ENCODE measurements around the gene HOXB6.

DNA sequence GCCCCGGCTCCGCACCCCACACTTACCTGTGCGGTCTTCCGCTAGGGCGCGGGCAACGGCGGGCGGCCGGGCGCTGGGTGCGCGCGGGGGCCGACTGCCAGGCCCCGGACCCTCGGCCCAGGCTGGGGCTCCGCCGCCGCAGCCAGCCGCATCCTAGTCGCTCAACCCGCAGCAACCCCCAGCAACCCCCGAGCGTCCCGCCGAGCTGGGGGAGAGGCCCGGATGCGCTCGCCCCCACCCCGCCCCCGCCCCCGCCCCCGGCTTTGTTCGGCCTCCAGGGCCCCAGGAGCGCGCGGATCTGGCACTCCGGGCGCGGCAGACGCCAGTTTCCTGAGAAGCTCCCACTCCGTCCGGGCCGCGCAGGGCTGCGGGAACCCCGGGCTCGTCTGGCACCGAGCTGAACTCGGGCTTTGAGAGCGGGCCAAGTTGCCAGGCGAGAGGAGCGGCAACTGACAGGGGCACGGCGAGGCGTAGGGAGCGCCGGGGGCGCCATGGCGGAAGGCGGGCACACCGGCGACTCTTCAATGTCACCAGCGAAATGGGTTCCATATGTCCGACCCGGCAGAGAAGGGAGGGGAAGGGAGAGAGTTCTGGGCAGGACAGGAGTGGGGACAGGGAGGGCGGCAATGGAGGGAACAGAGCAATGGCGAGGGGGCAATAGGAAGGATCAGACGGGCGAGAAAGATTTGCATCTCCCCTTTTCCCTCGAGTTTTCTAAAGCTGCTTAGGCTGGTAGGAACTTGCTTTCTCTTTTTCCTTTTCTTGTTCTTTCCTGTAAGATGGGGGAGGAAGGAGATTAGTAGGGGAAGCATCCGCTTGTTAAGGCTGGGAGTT is 40.4 kb downstream of the HOXB6 start:
- TF ChIP-seq, protein P1, sequence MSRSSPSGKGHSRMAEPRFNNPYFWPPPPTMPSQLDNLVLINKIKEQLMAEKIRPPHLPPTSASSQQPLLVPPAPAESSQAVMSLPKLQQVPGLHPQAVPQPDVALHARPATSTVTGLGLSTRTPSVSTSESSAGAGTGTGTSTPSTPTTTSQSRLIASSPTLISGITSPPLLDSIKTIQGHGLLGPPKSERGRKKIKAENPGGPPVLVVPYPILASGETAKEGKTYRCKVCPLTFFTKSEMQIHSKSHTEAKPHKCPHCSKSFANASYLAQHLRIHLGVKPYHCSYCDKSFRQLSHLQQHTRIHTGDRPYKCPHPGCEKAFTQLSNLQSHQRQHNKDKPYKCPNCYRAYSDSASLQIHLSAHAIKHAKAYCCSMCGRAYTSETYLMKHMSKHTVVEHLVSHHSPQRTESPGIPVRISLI (tag by site-specific recombination; IDR thresholded peaks at IDR 0.05): no peak
- TF ChIP-seq, protein P2, sequence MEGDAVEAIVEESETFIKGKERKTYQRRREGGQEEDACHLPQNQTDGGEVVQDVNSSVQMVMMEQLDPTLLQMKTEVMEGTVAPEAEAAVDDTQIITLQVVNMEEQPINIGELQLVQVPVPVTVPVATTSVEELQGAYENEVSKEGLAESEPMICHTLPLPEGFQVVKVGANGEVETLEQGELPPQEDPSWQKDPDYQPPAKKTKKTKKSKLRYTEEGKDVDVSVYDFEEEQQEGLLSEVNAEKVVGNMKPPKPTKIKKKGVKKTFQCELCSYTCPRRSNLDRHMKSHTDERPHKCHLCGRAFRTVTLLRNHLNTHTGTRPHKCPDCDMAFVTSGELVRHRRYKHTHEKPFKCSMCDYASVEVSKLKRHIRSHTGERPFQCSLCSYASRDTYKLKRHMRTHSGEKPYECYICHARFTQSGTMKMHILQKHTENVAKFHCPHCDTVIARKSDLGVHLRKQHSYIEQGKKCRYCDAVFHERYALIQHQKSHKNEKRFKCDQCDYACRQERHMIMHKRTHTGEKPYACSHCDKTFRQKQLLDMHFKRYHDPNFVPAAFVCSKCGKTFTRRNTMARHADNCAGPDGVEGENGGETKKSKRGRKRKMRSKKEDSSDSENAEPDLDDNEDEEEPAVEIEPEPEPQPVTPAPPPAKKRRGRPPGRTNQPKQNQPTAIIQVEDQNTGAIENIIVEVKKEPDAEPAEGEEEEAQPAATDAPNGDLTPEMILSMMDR (tag by site-specific recombination; IDR thresholded peaks at IDR 0.05): no peak
